Lung (tissue), 12 donors: ENCODE data around the gene PAGE2B. TPM values are rescaled to one million over a fixed set of nuclear protein-coding genes. Genes with fewer than 3 reads are reported as not detected.

ENCODE experiments used
- ATAC-seq: fragments of 200-7000 bp; cut with Tn5 transposase; one replicate; pipeline ENCODE4 v1.9.1; 2020; ENCODE audit warnings: moderate number of reproducible peaks; ENCODE audit not compliant: insufficient read depth, low FRiP score
- DNase-seq, 3 donors: peaks; one replicate each; pipeline ENCODE4 v3.0.0-alpha.2; 2013 to 2017
- H3K27ac ChIP-seq, 2 donors: one replicate each; pipeline ENCODE4 v1.5.1; 2013; ENCODE audit warnings: mild to moderate bottlenecking in 2 of 2, moderate library complexity in 2 of 2, control low read depth in 1 of 2, inconsistent platforms in 1 of 2, low read depth in 1 of 2, low read length in 1 of 2
- H3K27me3 ChIP-seq, 3 donors: one replicate each; pipeline ENCODE4 v1.5.1; 2013; ENCODE audit warnings: low read length in 2 of 3; ENCODE audit not compliant: control insufficient read depth in 3 of 3, insufficient read depth in 3 of 3
- H3K36me3 ChIP-seq, 4 donors: one replicate each; pipeline ENCODE4 v1.5.1; 2013; ENCODE audit warnings: low read length in 4 of 4, mild to moderate bottlenecking in 1 of 4, moderate library complexity in 1 of 4; ENCODE audit not compliant: control insufficient read depth in 4 of 4, insufficient read depth in 4 of 4
- H3K4me1 ChIP-seq, 5 donors: one replicate each; pipeline ENCODE4 v1.5.1; 2013; ENCODE audit warnings: low read length in 5 of 5, mild to moderate bottlenecking in 2 of 5, moderate library complexity in 1 of 5; ENCODE audit not compliant: control insufficient read depth in 5 of 5, insufficient read depth in 5 of 5
- H3K4me3 ChIP-seq: one replicate; pipeline ENCODE4 v1.5.1; 2013; ENCODE audit warnings: mild to moderate bottlenecking, control low read depth, moderate library complexity
- H3K9ac ChIP-seq, 2 donors: one replicate each; pipeline ENCODE4 v1.5.1; 2013; ENCODE audit warnings: low read length in 2 of 2, control low read depth in 1 of 2; ENCODE audit not compliant: insufficient read depth in 1 of 2
- H3K9me3 ChIP-seq, 4 donors: one replicate each; pipeline ENCODE4 v1.5.1; 2013; ENCODE audit warnings: low read length in 3 of 4, mild to moderate bottlenecking in 1 of 4, moderate library complexity in 1 of 4; ENCODE audit not compliant: control insufficient read depth in 4 of 4, insufficient read depth in 3 of 4
- CTCF ChIP-seq: IDR thresholded peaks from 2 replicates; pipeline ENCODE4 v1.5.1; 2012; ENCODE audit warnings: mild to moderate bottlenecking; ENCODE audit errors: control extremely low read depth, extremely low read depth
- WGBS, 2 donors: extraction: QIAGEN DNeasy Blood & Tissue Kit; methylation state at CpG; one replicate each; pipeline ENCODE4 v1.1.7; 2013; 5-methylcytosine and 5-hydroxymethylcytosine counted together
- polyA plus RNA-seq, 2 donors: library from polyadenylated mRNA; stranded (reverse); fragments of 200-250 nt; gene quantifications; one replicate each; pipeline ENCODE4 v1.2.1, GENCODE V29; 2013
- total RNA-seq, 2 donors: library from RNA; depleted of rRNA in 1 of 2; stranded (reverse); fragments of >200 nt in 1 of 2; gene quantifications; one replicate each; pipeline ENCODE4 v1.2.1, GENCODE V29; 2014 to 2021
- donor health status: control.
- donor health status: control.
- donor health status: Bipolar disorder and iron deficiency.
- donor health status: healthy.
- donor health status: DM: yes; HTN: yes; CAD: no.

Gene PAGE2B
- total and polyA plus RNA-seq, 4 donors, result 0.37 TPM; not detected in 3

- no peak for TF ChIP-seq CTCF
- Histone ChIP-seq H3K4me1 (no peaks in the 10 kb centered on the region), H3K27me3 (no peaks in the 10 kb centered on the region), H3K27ac (no peak overlapping the region), H3K9me3 (peaks cover 0 to 2% (median 0%) of the 10 kb centered on the region in 4 donors), H3K4me3 (no peak overlapping the region), H3K36me3 (no peaks in the 10 kb centered on the region), H3K9ac (no peak overlapping the region)
- ATAC-seq (no peak), DNase-seq (no peak)
- WGBS, 2 donors, result 85 to 91% methylated on average over 1 to 3 of the region's 3 CpGs
These were observed 2.5 kb upstream of the PAGE2B start for GRCh38 chrX:55072286-55072685.

GRCh38 chrX:55088795-55089489 is 14.1 kb downstream of the PAGE2B start, which contains the start of gene PAGE2:
PAGE2 (plus strand) TSS chrX:55089018; CDS start chrX:55090021, 1,003 bp downstream.
- Histone ChIP-seq H3K9ac (no peak within 1 kb of the TSS), H3K9me3 (peaks cover 0 to 4% (median 0%) of the 10 kb centered on the region in 4 donors), H3K4me3 (no peak within 1 kb of the TSS), H3K27ac (no peak within 1 kb of the TSS), H3K27me3 (no peaks in the 10 kb centered on the region), H3K36me3 (no peaks in the 10 kb centered on the region), H3K4me1 (no peaks in the 10 kb centered on the region)
- ATAC-seq (no peak), DNase-seq (no peak)
- TF ChIP-seq CTCF, result no peak
- 85 to 94% methylated on average over 24 to 30 of the region's 30 CpGs for WGBS, 2 donors

GRCh38 chrX:55098691-55099090 is 23.9 kb downstream of the PAGE2B start:
- DNase-seq (peak in 2 of 3 donors; percentile 17 to 43), ATAC-seq (no peak)
- H3K9me3 ChIP-seq, result no peaks in the 10 kb centered on the region
- no peak overlapping the region for H3K4me3 ChIP-seq
- TF ChIP-seq CTCF, result no peak
- no peaks in the 10 kb centered on the region for H3K36me3 ChIP-seq
- H3K27me3 ChIP-seq, result peaks cover 0 to 8% (median 6%) of the 10 kb centered on the region in 3 donors
- H3K4me1 ChIP-seq, result no peaks in the 10 kb centered on the region
- 42 to 71% methylated on average over 2 of the region's 2 CpGs for WGBS, 2 donors
- no peak overlapping the region for H3K9ac ChIP-seq
- H3K27ac ChIP-seq, result no peak overlapping the region

- H3K36me3 ChIP-seq, result no peaks in the 10 kb centered on the region
- H3K4me3 ChIP-seq, result no peak overlapping the region
- no peaks in the 10 kb centered on the region for H3K4me1 ChIP-seq
- no peaks in the 10 kb centered on the region for H3K9me3 ChIP-seq
- H3K9ac ChIP-seq, result no peak overlapping the region
- no peak for ATAC-seq
- no peak for TF ChIP-seq CTCF
- H3K27me3 ChIP-seq, result peaks cover 0 to 8% (median 6%) of the 10 kb centered on the region in 3 donors
- WGBS, 2 donors, result 44 to 75% methylated on average over 1 of the region's 1 CpG
- DNase-seq, result no peak
- H3K27ac ChIP-seq, result no peak overlapping the region
These were observed 24.3 kb downstream of the PAGE2B start for GRCh38 chrX:55099162-55099561.
